GM19324 (cell line): ENCODE data around the gene MATN3.

Experiments used
- ATAC-seq: cut with Tn5 transposase; IDR thresholded peaks from one replicate; pipeline ENCODE4 v1.9.1; 2021; ENCODE audit warnings: mild to moderate bottlenecking, moderate library complexity; ENCODE audit not compliant: unreplicated experiment, low FRiP score

MATN3 gene

DNA sequence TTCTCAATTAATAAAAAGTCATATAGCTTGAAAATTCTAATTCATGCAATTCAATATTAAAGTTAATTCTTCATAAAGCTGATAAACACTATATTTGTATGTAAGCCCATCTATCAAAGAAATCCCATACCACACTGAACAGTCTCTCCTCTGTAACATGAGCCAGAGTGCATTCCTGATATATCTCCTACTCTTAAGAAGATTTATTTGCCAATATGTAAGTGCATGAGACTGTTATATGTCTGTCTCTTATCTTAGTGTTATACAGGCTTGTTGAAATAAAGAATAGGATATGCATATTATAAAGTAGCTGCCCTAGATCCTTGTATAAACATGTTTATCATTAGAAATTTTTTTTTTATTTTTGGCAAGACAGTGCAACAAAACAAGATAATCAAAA, 70.3 kb downstream of the MATN3 start:
- no peak for ATAC-seq
